B cell (primary cell): ENCODE results near the gene REL. TPM values are rescaled to one million over a fixed set of nuclear protein-coding genes. Genes with fewer than 3 reads are reported as not detected.

Experiments
- ATAC-seq: fragments of 200-7000 bp; cut with Tn5 transposase; one replicate; pipeline ENCODE4 v1.10.0; 2021; ENCODE audit warnings: low read depth, mild to moderate bottlenecking, moderate number of reproducible peaks, moderate library complexity
- CTCF ChIA-PET: fragments of 350-600 bp; sonication (Branson Sonifier 250); formaldehyde crosslinking; loops from one replicate; lab custom pipeline; 2021; ENCODE audit warnings: antibody characterized with exemption, inconsistent platforms; lab: Charles Lee
- POLR2A ChIA-PET: fragments of 350-600 bp; sonication (Branson Sonifier 250); formaldehyde crosslinking; loops from one replicate; lab custom pipeline; 2021; ENCODE audit warnings: antibody characterized with exemption; lab: Charles Lee
- DNase-seq: peaks from one replicate; pipeline ENCODE4 v3.0.0; 2013
- H2AFZ ChIP-seq: 2 replicates; pipeline ENCODE4 v1.6.1; 2012; ENCODE audit warnings: mild to moderate bottlenecking, low read depth, low read length; ENCODE audit not compliant: insufficient read depth, poor library complexity, severe bottlenecking
- H3K27ac ChIP-seq, 2 donors: 1 replicate in 1 of 2; 2 replicates in 1 of 2; pipeline ENCODE4 v1.5.1; 2012 to 2013; ENCODE audit warnings: low read length in 2 of 2, mild to moderate bottlenecking in 2 of 2, moderate library complexity in 1 of 2
- H3K27me3 ChIP-seq, 4 experiments: fragments of 200-600 bp in 1 of 4; sonication (generic) in 1 of 4; replicated peaks in 1 of 4; 1 replicate in 2 of 4; 2 replicates in 2 of 4; pipeline versions ENCODE4 v1.6.1 to v1.7.0; 2013 to 2016; ENCODE audit warnings: low read length in 3 of 4, mild to moderate bottlenecking in 2 of 4, mixed read lengths in 1 of 4, moderate library complexity in 1 of 4; ENCODE audit not compliant: insufficient read depth in 4 of 4, control insufficient read depth in 3 of 4; ENCODE audit errors: control extremely low read depth in 1 of 4
- H3K36me3 ChIP-seq, 2 experiments: replicated peaks in 1 of 2; 1 replicate in 1 of 2; 2 replicates in 1 of 2; pipeline versions ENCODE4 v1.6.1 to v1.7.1; 2013; ENCODE audit warnings: low read length in 1 of 2; ENCODE audit not compliant: insufficient read depth in 2 of 2, control insufficient read depth in 1 of 2; ENCODE audit errors: control extremely low read depth in 1 of 2, extremely low read depth in 1 of 2
- H3K4me1 ChIP-seq, 2 donors: fragments of 200-600 bp in 1 of 2; sonication (generic) in 1 of 2; 1 replicate in 1 of 2; 2 replicates in 1 of 2; pipeline versions ENCODE4 v1.5.1 to v1.6.1; 2013 to 2017; ENCODE audit warnings: low read length in 2 of 2; ENCODE audit not compliant: control insufficient read depth in 2 of 2, insufficient read depth in 2 of 2
- H3K4me2 ChIP-seq: replicated peaks from 2 replicates; pipeline ENCODE3; 2012; ENCODE audit warnings: mild to moderate bottlenecking, low read depth, low read length; ENCODE audit not compliant: poor library complexity, severe bottlenecking
- H3K4me3 ChIP-seq, 5 experiments: fragments of 200-600 bp in 1 of 5; sonication (generic) in 1 of 5; 1 replicate in 3 of 5; 2 replicates in 2 of 5; pipeline versions ENCODE4 v1.5.1 to v1.7.0; 2011 to 2016; ENCODE audit warnings: low read length in 4 of 5, mild to moderate bottlenecking in 4 of 5, low read depth in 2 of 5, control low read depth in 1 of 5, moderate library complexity in 1 of 5; ENCODE audit not compliant: insufficient read depth in 1 of 5; ENCODE audit errors: control extremely low read depth in 1 of 5, extremely low read depth in 1 of 5
- H3K79me2 ChIP-seq: fragments of 200-600 bp; sonication (generic); one replicate; pipeline ENCODE4 v1.6.0; 2016; ENCODE audit warnings: low read length; ENCODE audit not compliant: control insufficient read depth, insufficient read depth
- H3K9ac ChIP-seq: fragments of 200-600 bp; sonication (generic); 2 replicates; pipeline ENCODE4 v1.6.1; 2017; ENCODE audit warnings: mild to moderate bottlenecking, low read length, moderate library complexity
- H3K9me3 ChIP-seq, 3 donors: one replicate each; pipeline versions ENCODE4 v1.6.1 to v1.7.1; 2013; ENCODE audit warnings: low read length in 2 of 3; ENCODE audit not compliant: control insufficient read depth in 2 of 3, insufficient read depth in 1 of 3; ENCODE audit errors: control extremely low read depth in 1 of 3
- H4K20me1 ChIP-seq: 2 replicates; pipeline ENCODE4 v1.6.0; 2012; ENCODE audit warnings: mild to moderate bottlenecking, low read length; ENCODE audit not compliant: insufficient read depth, control insufficient read depth, poor library complexity, severe bottlenecking
- H3K27ac Mint-ChIP-seq: one replicate; pipeline ENCODE4 v1.8.0; 2021; ENCODE audit warnings: mixed read lengths
- H3K27me3 Mint-ChIP-seq: one replicate; pipeline ENCODE4 v1.8.0; 2021; ENCODE audit warnings: mixed read lengths
- H3K4me1 Mint-ChIP-seq: one replicate; pipeline ENCODE4 v1.8.0; 2021; ENCODE audit warnings: mixed read lengths
- H3K4me3 Mint-ChIP-seq: one replicate; pipeline ENCODE4 v1.8.0; 2021; ENCODE audit warnings: mixed read lengths
- H3K9me3 Mint-ChIP-seq: one replicate; pipeline ENCODE4 v1.8.0; 2022; ENCODE audit warnings: mixed read lengths; ENCODE audit not compliant: insufficient read depth
- CTCF ChIP-seq: fragments of 200-600 bp; IDR thresholded peaks from one replicate; pipeline ENCODE4 v1.8.0; 2022; ENCODE audit warnings: antibody characterized with exemption, mild to moderate bottlenecking
- EZH2 ChIP-seq: IDR thresholded peaks from 2 replicates; pipeline ENCODE4 v1.6.1; 2012; ENCODE audit warnings: borderline replicate concordance, low read depth, mild to moderate bottlenecking, moderate library complexity, low read length; ENCODE audit not compliant: insufficient read depth, poor library complexity, severe bottlenecking
- WGBS: methylation state at CpG from one replicate; pipeline ENCODE4 v1.1.5; 2013; ENCODE audit warnings: missing lambda C conversion rate; ENCODE audit not compliant: insufficient coverage; 5-methylcytosine and 5-hydroxymethylcytosine counted together
- intact Hi-C: fragments of 100-400 bp; cut with micrococcal nuclease; formaldehyde crosslinking; loops from one replicate; pipeline ENCODE4 v1.10.0; 2022
- polyA plus RNA-seq: library from polyadenylated mRNA; depleted of rRNA; stranded (reverse); fragments of >200 nt; gene quantifications from 2 replicates; pipeline ENCODE4 v1.2.3, GENCODE V29; 2012
- total RNA-seq, 2 donors: library from RNA; stranded (reverse); fragments of 120-200 nt in 1 of 2; gene quantifications; 1 replicate in 1 of 2; 2 replicates in 1 of 2; pipeline versions ENCODE4 v1.2.3 to v1.2.4, GENCODE V29; 2013 to 2022

Gene REL
- total and polyA plus RNA-seq, 2 donors (not counting 1 experiment from before 2014, with no cell fraction given), result 27.9 to 283 TPM

GRCh38 chr2:60840880-60841279 lies 40.5 kb upstream of the REL start:
- no peak overlapping the region for H2AFZ ChIP-seq

More at GRCh38 chr2:60840880-60841279, 40.5 kb upstream of the REL start:
- no peak overlapping the region for H3K9ac ChIP-seq
- H3K27me3 ChIP-seq, result no peaks in the 10 kb centered on the region
- Mint-ChIP-seq H3K27ac (peak overlapping the region; percentile 93), H3K4me3 (peak overlapping the region; percentile 74), H3K9me3 (no peaks in the 10 kb centered on the region), H3K4me1 (peaks cover 78% of the 10 kb centered on the region), H3K27me3 (no peaks in the 10 kb centered on the region)
- peak overlapping the region; percentile 61 for H3K4me2 ChIP-seq
- H3K79me2 ChIP-seq, result peaks cover 6% of the 10 kb centered on the region
- peak; percentile 83 for ATAC-seq
- peak overlapping the region; percentile 87 to 92 for H3K27ac ChIP-seq
- H3K4me1 ChIP-seq, result peaks cover 83 to 87% of the 10 kb centered on the region in 2 donors
- TF ChIP-seq CTCF (no peak), EZH2 (no peak)
- H3K4me3 ChIP-seq, result peak overlapping the region in 2 of 5 experiments; percentile 23 to 25
- intact Hi-C loops, result loop anchor here (1.0 to 5.0 kb wide), 3 partner anchors 27 to 39 kb away; no protein-coding TSS in a partner anchor
- CTCF ChIA-PET, result interaction anchor here (0.7 to 4.2 kb wide), 5 partner anchors 22 to 158 kb away, joined by 3 to 63 read pairs (median 6); partner anchors contain the start of gene REL
- POLR2A ChIA-PET, result interaction anchor here (1.0 to 5.1 kb wide), 6 partner anchors 23 to 40 kb away, joined by 3 to 78 read pairs (median 6); partner anchors contain the start of gene REL
- WGBS, result 0% methylated on average over 7 of the region's 7 CpGs
- DNase-seq, result peak; percentile 86
- no peaks in the 10 kb centered on the region for H4K20me1 ChIP-seq
- H3K36me3 ChIP-seq, result no peaks in the 10 kb centered on the region
- H3K9me3 ChIP-seq, result peaks cover 0 to 18% (median 0%) of the 10 kb centered on the region in 3 donors
